Ecto neural progenitor cell (in vitro differentiated cells): ENCODE results near the gene RNF224.
"Not testable (repeated sequence)": the region's sequence is repeated elsewhere in the genome, so short reads cannot be mapped to it uniquely, and the experiment has no call there.

Experiments
- DNase-seq: peaks from one replicate; pipeline ENCODE4 v3.0.0-alpha.2; 2018; ENCODE audit warnings: low spot score

The RNF224 gene

GRCh38 chr9:137228506-137228967 lies 1.2 kb downstream of the RNF224 start:
- DNase-seq = no peak

- no peak for DNase-seq
Observed at GRCh38 chr9:137228968-137229896, 1.9 kb downstream of the RNF224 start.

- no peak for DNase-seq
Observed at GRCh38 chr9:137229903-137230704, 2.8 kb downstream of the RNF224 start.

GRCh38 chr9:137230705-137231371 lies 3.5 kb downstream of the RNF224 start, which contains the start of gene SLC34A3:
TSS of gene SLC34A3 (plus strand) at chr9:137230901. CDS start at chr9:137231703, 802 bp downstream.
- no peak for DNase-seq

- no peak for DNase-seq
Observed at GRCh38 chr9:137231372-137232039, 4.2 kb downstream of the RNF224 start.

GRCh38 chr9:137232101-137232500 lies 4.8 kb downstream of the RNF224 start:
- no peak for DNase-seq

- no peak for DNase-seq
Observed at GRCh38 chr9:137232510-137232909, 5.2 kb downstream of the RNF224 start.

- DNase-seq = no peak
Observed at GRCh38 chr9:137233143-137233980, 6.1 kb downstream of the RNF224 start.

GRCh38 chr9:137234055-137234697 lies 6.9 kb downstream of the RNF224 start:
- no peak for DNase-seq

- no peak for DNase-seq
Observed at GRCh38 chr9:137234758-137235423, 7.6 kb downstream of the RNF224 start.

- DNase-seq = no peak
Observed at GRCh38 chr9:137235424-137236237, 8.3 kb downstream of the RNF224 start.

GRCh38 chr9:137236238-137236935 lies 9.1 kb downstream of the RNF224 start:
- DNase-seq = peak; percentile 93

GRCh38 chr9:137236936-137237421 lies 9.7 kb downstream of the RNF224 start:
- no peak for DNase-seq

- no peak for DNase-seq
Observed at GRCh38 chr9:137237759-137238726, 10.7 kb downstream of the RNF224 start.

GRCh38 chr9:137239541-137240200 lies 12.4 kb downstream of the RNF224 start:
- not testable (repeated sequence) for DNase-seq

GRCh38 chr9:137240318-137240840 lies 13.1 kb downstream of the RNF224 start:
- DNase-seq = no peak
